GM13977 (cell line): ENCODE results near the gene GALNT11.

Experiments used
- DNase-seq: peaks from one replicate; pipeline ENCODE4 v3.0.0; 2012; ENCODE audit warnings: low spot score
- in situ Hi-C: fragments of 300-500 bp; cut with MboI; formaldehyde crosslinking; loops from one replicate; pipeline ENCODE4 v1.12.0; 2022; ENCODE audit warnings: low sequenced_read_pairs, low pct_unique_long_range_greater_than_20kb, mixed read lengths, inconsistent platforms; ENCODE audit not compliant: unreplicated experiment
- TF ChIP-seq, protein P1 (sequence below): IDR thresholded peaks from 2 replicates; pipeline ENCODE4 v1.5.1; 2012; ENCODE audit warnings: mild to moderate bottlenecking, control low read depth; ENCODE audit not compliant: insufficient read depth; ENCODE audit errors: extremely low read depth, missing control alignments

The GALNT11 gene

GRCh38 chr7:152025077-152025936, at the start of gene GALNT11:
Gene GALNT11 (plus strand): TSS chr7:152025674. CDS start chr7:152094228, 68,554 bp downstream.
- TF ChIP-seq, protein P1, sequence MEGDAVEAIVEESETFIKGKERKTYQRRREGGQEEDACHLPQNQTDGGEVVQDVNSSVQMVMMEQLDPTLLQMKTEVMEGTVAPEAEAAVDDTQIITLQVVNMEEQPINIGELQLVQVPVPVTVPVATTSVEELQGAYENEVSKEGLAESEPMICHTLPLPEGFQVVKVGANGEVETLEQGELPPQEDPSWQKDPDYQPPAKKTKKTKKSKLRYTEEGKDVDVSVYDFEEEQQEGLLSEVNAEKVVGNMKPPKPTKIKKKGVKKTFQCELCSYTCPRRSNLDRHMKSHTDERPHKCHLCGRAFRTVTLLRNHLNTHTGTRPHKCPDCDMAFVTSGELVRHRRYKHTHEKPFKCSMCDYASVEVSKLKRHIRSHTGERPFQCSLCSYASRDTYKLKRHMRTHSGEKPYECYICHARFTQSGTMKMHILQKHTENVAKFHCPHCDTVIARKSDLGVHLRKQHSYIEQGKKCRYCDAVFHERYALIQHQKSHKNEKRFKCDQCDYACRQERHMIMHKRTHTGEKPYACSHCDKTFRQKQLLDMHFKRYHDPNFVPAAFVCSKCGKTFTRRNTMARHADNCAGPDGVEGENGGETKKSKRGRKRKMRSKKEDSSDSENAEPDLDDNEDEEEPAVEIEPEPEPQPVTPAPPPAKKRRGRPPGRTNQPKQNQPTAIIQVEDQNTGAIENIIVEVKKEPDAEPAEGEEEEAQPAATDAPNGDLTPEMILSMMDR: peak; percentile 12
- peak; percentile 96 for DNase-seq
- in situ Hi-C loops: no loop called here

- in situ Hi-C loops: no loop called here
- DNase-seq: no peak
- TF ChIP-seq, protein P1: no peak
Observed at GRCh38 chr7:151978616-151979015, 46.9 kb upstream of the GALNT11 start.

DNA sequence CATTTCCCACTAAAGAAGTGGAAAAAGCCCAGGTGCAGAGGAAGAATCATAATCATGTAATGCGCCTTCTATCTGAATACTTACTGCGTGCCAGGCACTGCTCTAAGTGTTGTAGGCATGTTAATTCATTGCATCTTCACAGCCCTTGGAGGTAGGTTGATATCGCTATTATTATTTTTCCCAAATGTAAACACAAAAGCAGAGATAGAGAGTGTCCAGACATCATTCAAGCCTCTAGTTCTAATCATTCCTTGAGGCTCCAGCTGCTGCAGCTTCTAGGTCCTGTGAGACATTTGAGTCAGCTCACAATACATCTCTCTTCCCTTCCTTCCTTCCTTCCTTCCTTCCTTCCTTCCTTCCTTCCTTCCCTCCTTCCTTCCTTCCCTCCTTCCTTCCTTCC, 44.3 kb upstream of the GALNT11 start:
- in situ Hi-C loops: no loop called here
- TF ChIP-seq, protein P1: no peak
- DNase-seq: no peak

GRCh38 chr7:151982806-151983205, 42.7 kb upstream of the GALNT11 start:
- no peak for DNase-seq
- TF ChIP-seq, protein P1: no peak
- in situ Hi-C loops: no loop called here

- TF ChIP-seq, protein P1: no peak
- DNase-seq: no peak
- in situ Hi-C loops: no loop called here
Observed at GRCh38 chr7:151984612-151985011, 40.9 kb upstream of the GALNT11 start.

- in situ Hi-C loops: no loop called here
- DNase-seq: no peak
- TF ChIP-seq, protein P1: no peak
Observed at GRCh38 chr7:151987748-151988529, 37.5 kb upstream of the GALNT11 start.
